Neural cell (in vitro differentiated cells): ENCODE results near the gene TRPV2.

ENCODE experiments used
- EP300 ChIP-seq: fragments of 450-650 bp; conservative IDR thresholded peaks from 2 replicates; pipeline ENCODE4 v1.6.1; 2014; ENCODE audit warnings: antibody characterized with exemption, mild to moderate bottlenecking, moderate library complexity; ENCODE audit not compliant: poor library complexity, severe bottlenecking
- MXI1 ChIP-seq: fragments of 450-650 bp; conservative IDR thresholded peaks from 2 replicates; pipeline ENCODE4 v1.6.1; 2014; ENCODE audit warnings: antibody characterized with exemption, mild to moderate bottlenecking; ENCODE audit not compliant: poor library complexity, severe bottlenecking
- POLR2AphosphoS5 ChIP-seq: IDR thresholded peaks from 2 replicates; pipeline ENCODE4 v1.6.1; 2012
- RAD21 ChIP-seq: fragments of 450-650 bp; conservative IDR thresholded peaks from 2 replicates; pipeline ENCODE4 v1.6.1; 2014; ENCODE audit warnings: antibody characterized with exemption, mild to moderate bottlenecking, moderate library complexity
- REST ChIP-seq: IDR thresholded peaks from 2 replicates; pipeline ENCODE4 v1.6.1; 2012; ENCODE audit warnings: borderline replicate concordance
- TAF1 ChIP-seq: IDR thresholded peaks from 2 replicates; pipeline ENCODE4 v1.6.1; 2012; ENCODE audit warnings: low read depth
- TF ChIP-seq, protein P1 (sequence below): fragments of 450-650 bp; IDR thresholded peaks from 2 replicates; pipeline ENCODE4 v1.5.1; 2014; ENCODE audit warnings: antibody characterized with exemption, mild to moderate bottlenecking, moderate library complexity; ENCODE audit not compliant: poor library complexity, severe bottlenecking

GRCh38 chr17:16371742-16372141 is 43.6 kb upstream of the TRPV2 start:
- TF ChIP-seq, protein P1, sequence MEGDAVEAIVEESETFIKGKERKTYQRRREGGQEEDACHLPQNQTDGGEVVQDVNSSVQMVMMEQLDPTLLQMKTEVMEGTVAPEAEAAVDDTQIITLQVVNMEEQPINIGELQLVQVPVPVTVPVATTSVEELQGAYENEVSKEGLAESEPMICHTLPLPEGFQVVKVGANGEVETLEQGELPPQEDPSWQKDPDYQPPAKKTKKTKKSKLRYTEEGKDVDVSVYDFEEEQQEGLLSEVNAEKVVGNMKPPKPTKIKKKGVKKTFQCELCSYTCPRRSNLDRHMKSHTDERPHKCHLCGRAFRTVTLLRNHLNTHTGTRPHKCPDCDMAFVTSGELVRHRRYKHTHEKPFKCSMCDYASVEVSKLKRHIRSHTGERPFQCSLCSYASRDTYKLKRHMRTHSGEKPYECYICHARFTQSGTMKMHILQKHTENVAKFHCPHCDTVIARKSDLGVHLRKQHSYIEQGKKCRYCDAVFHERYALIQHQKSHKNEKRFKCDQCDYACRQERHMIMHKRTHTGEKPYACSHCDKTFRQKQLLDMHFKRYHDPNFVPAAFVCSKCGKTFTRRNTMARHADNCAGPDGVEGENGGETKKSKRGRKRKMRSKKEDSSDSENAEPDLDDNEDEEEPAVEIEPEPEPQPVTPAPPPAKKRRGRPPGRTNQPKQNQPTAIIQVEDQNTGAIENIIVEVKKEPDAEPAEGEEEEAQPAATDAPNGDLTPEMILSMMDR = no peak
- TF ChIP-seq REST (no peak), EP300 (no peak), TAF1 (no peak), POLR2AphosphoS5 (no peak), MXI1 (no peak), RAD21 (no peak)
